Astrocyte (in vitro differentiated cells and primary cell): ENCODE measurements around the gene RABGGTA. TPM values are rescaled to one million over a fixed set of nuclear protein-coding genes. Genes with fewer than 3 reads are reported as not detected.

Experiments
- DNase-seq: peaks from one replicate; pipeline ENCODE4 v3.0.0-alpha.2; 2010; ENCODE audit warnings: low read depth
- FAIRE-seq: peaks from 2 replicates; lab custom pipeline; 2011; peaks lifted over from hg19 to GRCh38; lab: Jason Lieb, UNC
- H2AFZ ChIP-seq: 2 replicates; pipeline ENCODE4 v1.6.0; 2012; ENCODE audit warnings: low read depth, low read length, inconsistent platforms
- H3K27ac ChIP-seq: 2 replicates; pipeline ENCODE4 v1.5.1; 2011; ENCODE audit warnings: low read depth, low read length, inconsistent platforms
- H3K27me3 ChIP-seq: 2 replicates; pipeline ENCODE4 v1.6.0; 2011; ENCODE audit warnings: low read length, inconsistent platforms; ENCODE audit not compliant: insufficient read depth
- H3K36me3 ChIP-seq: 2 replicates; pipeline ENCODE4 v1.5.1; 2011; ENCODE audit warnings: low read length, inconsistent platforms; ENCODE audit not compliant: insufficient read depth
- H3K4me1 ChIP-seq: 2 replicates; pipeline ENCODE4 v1.5.1; 2011; ENCODE audit warnings: low read length, inconsistent platforms; ENCODE audit not compliant: insufficient read depth
- H3K4me2 ChIP-seq: 2 replicates; pipeline ENCODE4 v1.6.0; 2012; ENCODE audit warnings: low read length, inconsistent platforms
- H3K4me3 ChIP-seq: 2 replicates; pipeline ENCODE4 v1.5.1; 2011; ENCODE audit warnings: low read depth, mild to moderate bottlenecking, low read length, inconsistent platforms; ENCODE audit not compliant: insufficient read depth
- H3K79me2 ChIP-seq: 2 replicates; pipeline ENCODE4 v1.6.0; 2012; ENCODE audit warnings: mild to moderate bottlenecking, low read length, inconsistent platforms; ENCODE audit not compliant: insufficient read depth
- H3K9ac ChIP-seq: 2 replicates; pipeline ENCODE4 v1.6.0; 2012; ENCODE audit warnings: mild to moderate bottlenecking, low read length, inconsistent platforms
- H3K9me3 ChIP-seq: 2 replicates; pipeline ENCODE4 v1.5.1; 2012; ENCODE audit warnings: low read depth, mild to moderate bottlenecking, low read length, inconsistent platforms; ENCODE audit not compliant: insufficient read depth
- H4K20me1 ChIP-seq: 2 replicates; pipeline ENCODE4 v1.6.0; 2012; ENCODE audit warnings: low read length, inconsistent platforms; ENCODE audit not compliant: insufficient read depth
- H3K27ac Mint-ChIP-seq: one replicate; pipeline ENCODE4 v1.8.0; 2021; ENCODE audit warnings: mild to moderate bottlenecking, mixed read lengths; ENCODE audit not compliant: unreplicated experiment
- H3K27me3 Mint-ChIP-seq: one replicate; pipeline ENCODE4 v1.8.0; 2021; ENCODE audit warnings: low read depth, mixed read lengths; ENCODE audit not compliant: unreplicated experiment
- H3K36me3 Mint-ChIP-seq: one replicate; pipeline ENCODE4 v1.8.0; 2021; ENCODE audit warnings: low read depth, mixed read lengths; ENCODE audit not compliant: unreplicated experiment
- H3K4me1 Mint-ChIP-seq: one replicate; pipeline ENCODE4 v1.8.0; 2021; ENCODE audit warnings: low read depth, mixed read lengths; ENCODE audit not compliant: unreplicated experiment
- H3K4me3 Mint-ChIP-seq: one replicate; pipeline ENCODE4 v1.8.0; 2021; ENCODE audit warnings: mild to moderate bottlenecking, moderate library complexity, mixed read lengths; ENCODE audit not compliant: unreplicated experiment
- H3K9me3 Mint-ChIP-seq: one replicate; pipeline ENCODE4 v1.8.0; 2021; ENCODE audit warnings: mild to moderate bottlenecking, mixed read lengths; ENCODE audit not compliant: unreplicated experiment
- CTCF ChIP-seq: IDR thresholded peaks from 2 replicates; pipeline ENCODE4 v1.5.1; 2011; ENCODE audit warnings: low read depth, mild to moderate bottlenecking, inconsistent platforms, low read length, moderate library complexity; ENCODE audit not compliant: insufficient read depth
- EZH2 ChIP-seq: IDR thresholded peaks from 2 replicates; pipeline ENCODE4 v1.6.1; 2012; ENCODE audit warnings: mild to moderate bottlenecking, low read length, inconsistent platforms; ENCODE audit not compliant: insufficient read depth
- total RNA-seq: library from RNA; stranded (reverse); gene quantifications from 2 replicates; pipeline ENCODE4 v1.2.1, GENCODE V29; 2021

RABGGTA gene
- total RNA-seq, 1 donor from 2014 or later: 27.3 TPM

- no peak overlapping the region for H3K4me3 Mint-ChIP-seq
- H3K79me2 ChIP-seq: no peaks in the 10 kb centered on the region
- H2AFZ ChIP-seq: no peak overlapping the region
- no peaks in the 10 kb centered on the region for H3K27me3 Mint-ChIP-seq
- H3K27ac ChIP-seq: no peak overlapping the region
- H4K20me1 ChIP-seq: peaks cover 12% of the 10 kb centered on the region
- no peaks in the 10 kb centered on the region for H3K9me3 Mint-ChIP-seq
- no peaks in the 10 kb centered on the region for H3K9me3 ChIP-seq
- H3K27ac Mint-ChIP-seq: no peak overlapping the region
- H3K4me1 Mint-ChIP-seq: peaks cover 10% of the 10 kb centered on the region
- TF ChIP-seq EZH2 (no peak), CTCF (no peak)
- DNase-seq (no peak), FAIRE-seq (no peak)
- no peak overlapping the region for H3K9ac ChIP-seq
- H3K4me2 ChIP-seq: no peak overlapping the region
- peaks cover 2% of the 10 kb centered on the region for H3K36me3 ChIP-seq
- no peaks in the 10 kb centered on the region for H3K4me1 ChIP-seq
- no peak overlapping the region for H3K4me3 ChIP-seq
- peaks cover 7% of the 10 kb centered on the region for H3K36me3 Mint-ChIP-seq
- H3K27me3 ChIP-seq: no peaks in the 10 kb centered on the region
Observed at GRCh38 chr14:24284501-24285035, 13.2 kb upstream of the RABGGTA start.

- no peak for FAIRE-seq
Observed at GRCh38 chr14:24283796-24284460, 12.5 kb upstream of the RABGGTA start.

More at GRCh38 chr14:24283796-24284460, 12.5 kb upstream of the RABGGTA start:
- Histone ChIP-seq H3K9me3 (no peaks in the 10 kb centered on the region), H3K27me3 (no peaks in the 10 kb centered on the region), H3K79me2 (no peaks in the 10 kb centered on the region), H3K27ac (no peak overlapping the region), H3K9ac (no peak overlapping the region), H3K4me1 (no peaks in the 10 kb centered on the region), H3K36me3 (no peaks in the 10 kb centered on the region), H2AFZ (no peak overlapping the region), H3K4me2 (no peak overlapping the region), H3K4me3 (no peak overlapping the region), H4K20me1 (peaks cover 12% of the 10 kb centered on the region)
- DNase-seq: no peak
- no peak overlapping the region for H3K4me3 Mint-ChIP-seq
- no peaks in the 10 kb centered on the region for H3K9me3 Mint-ChIP-seq
- peaks cover 12% of the 10 kb centered on the region for H3K4me1 Mint-ChIP-seq
- H3K36me3 Mint-ChIP-seq: peaks cover 10% of the 10 kb centered on the region
- H3K27me3 Mint-ChIP-seq: no peaks in the 10 kb centered on the region
- no peak overlapping the region for H3K27ac Mint-ChIP-seq
- TF ChIP-seq CTCF (no peak), EZH2 (no peak)
